Caki2 (cell line): ENCODE measurements around the gene PDK3. TPM values are rescaled to one million over a fixed set of nuclear protein-coding genes. Genes with fewer than 3 reads are reported as not detected.

Source experiments
- DNase-seq: peaks from one replicate; pipeline ENCODE4 v3.0.0-alpha.2; 2015; ENCODE audit warnings: low read depth
- in situ Hi-C: cut with HindIII; loops from 2 replicates; pipeline ENCODE4 v1.10.0; 2016; ENCODE audit warnings: low sequenced_read_pairs, low pct_unique_long_range_greater_than_20kb, mixed read lengths
- total RNA-seq: library from RNA; depleted of rRNA; stranded (reverse); fragments of >200 nt; shearing (Covaris generic); gene quantifications from 2 replicates; pipeline ENCODE4 v1.2.3, GENCODE V29; 2014; ENCODE audit warnings: low replicate concordance; rRNA removed

PDK3 gene
- total RNA-seq, 1 experiment from 2014 or later = 21.1 TPM

DNA sequence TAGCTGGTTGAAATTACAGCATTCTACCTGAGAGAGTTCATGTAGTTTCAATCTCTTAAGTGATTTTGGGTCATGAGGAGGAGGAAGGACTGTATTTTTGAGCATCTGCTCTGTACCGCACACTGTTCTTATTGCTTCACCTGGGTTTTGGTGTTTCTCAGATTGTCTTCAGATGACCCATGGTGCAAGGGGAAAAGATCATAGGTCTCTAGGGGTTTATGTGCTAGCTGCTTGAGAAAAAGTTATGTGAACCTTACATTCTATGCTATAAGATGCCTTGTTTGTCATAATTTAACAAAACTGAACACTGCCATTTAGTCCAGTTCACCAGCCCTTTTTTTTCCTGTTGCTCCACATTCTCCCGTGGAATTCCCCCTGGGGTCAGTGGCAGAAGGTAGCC, 60.4 kb downstream of the PDK3 start:
- no peak for DNase-seq
- in situ Hi-C loops = no loop called here

DNA sequence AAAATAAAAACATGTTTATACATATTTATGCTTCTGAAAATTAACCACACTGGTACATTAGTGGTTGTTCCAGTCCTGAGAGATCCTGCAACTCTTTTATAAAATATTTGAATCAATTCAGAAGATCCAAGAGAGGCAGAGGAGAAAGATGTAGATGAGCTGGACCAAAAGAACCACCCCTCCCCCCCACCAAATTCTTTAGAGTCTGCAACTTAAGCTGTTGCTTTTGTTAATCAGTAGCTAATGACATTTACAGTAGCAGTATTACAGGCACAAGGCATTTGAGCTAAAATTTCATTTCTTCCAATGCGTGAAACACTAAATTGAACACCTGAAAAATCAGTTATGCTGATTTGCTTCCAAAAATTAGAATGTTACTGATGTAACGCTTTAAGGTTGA, 61.5 kb downstream of the PDK3 start:
- in situ Hi-C loops = no loop called here

DNA sequence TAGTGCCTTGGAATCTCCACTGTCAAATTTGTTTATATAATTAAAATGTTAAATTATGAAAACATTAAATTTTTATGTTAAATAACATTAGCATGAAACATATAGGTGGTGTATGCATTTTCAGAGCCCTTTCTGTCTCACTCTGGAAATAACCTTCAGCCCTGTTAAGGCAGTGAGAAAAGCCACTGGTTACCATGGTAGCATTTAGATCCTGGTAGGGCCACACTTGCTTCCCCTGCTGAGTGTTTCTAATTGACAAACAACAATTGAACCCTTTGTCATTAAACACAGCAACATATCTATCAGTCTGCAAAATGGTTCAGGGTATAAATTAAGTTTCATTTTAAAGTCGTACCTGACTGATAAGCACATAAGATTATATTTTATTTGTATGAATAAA, 63.5 kb downstream of the PDK3 start:
- in situ Hi-C loops = no loop called here

More for the DNA sequence above, 61.5 kb downstream of the PDK3 start:
- no peak for DNase-seq

DNA sequence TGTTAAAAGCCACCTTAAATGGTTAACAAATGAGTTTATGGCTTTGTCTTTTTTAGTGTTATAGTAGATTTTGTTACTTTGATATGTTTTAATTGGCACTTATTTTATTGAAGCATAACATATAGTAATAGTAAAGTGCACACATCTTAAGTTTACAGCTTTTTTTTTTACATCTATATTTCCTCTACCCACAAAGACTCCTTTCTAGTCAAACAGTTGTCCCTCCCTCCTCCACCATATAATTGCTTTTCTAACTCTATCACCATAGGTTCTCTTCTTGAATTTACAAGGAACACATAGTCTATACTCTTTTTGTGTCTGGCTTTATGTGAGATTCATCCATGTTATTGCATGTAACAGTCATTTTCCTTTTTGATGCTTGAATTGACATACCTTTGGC, 71.5 kb downstream of the PDK3 start:
- DNase-seq = no peak
- in situ Hi-C loops = no loop called here

More for the DNA sequence above, 63.5 kb downstream of the PDK3 start:
- DNase-seq = no peak

DNA sequence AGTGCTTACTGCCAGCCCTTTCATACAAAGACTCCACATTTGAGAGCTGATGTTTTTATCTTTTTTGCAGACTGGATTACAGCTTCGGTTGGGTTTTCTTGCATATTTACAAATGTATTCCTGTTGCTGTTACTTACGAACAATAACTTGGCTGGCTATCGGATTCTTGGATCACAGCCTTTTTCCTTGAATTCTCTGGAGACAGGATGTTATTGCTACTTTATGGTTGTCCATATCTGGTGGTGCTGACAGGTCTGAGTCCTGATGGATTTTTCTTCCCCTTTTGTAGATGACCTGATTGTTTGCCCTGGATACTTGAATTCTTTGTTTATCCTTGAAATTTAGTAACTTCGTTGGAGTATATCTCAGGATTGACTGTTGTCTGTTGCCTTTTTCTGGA, 77.7 kb downstream of the PDK3 start:
- DNase-seq = no peak

DNA sequence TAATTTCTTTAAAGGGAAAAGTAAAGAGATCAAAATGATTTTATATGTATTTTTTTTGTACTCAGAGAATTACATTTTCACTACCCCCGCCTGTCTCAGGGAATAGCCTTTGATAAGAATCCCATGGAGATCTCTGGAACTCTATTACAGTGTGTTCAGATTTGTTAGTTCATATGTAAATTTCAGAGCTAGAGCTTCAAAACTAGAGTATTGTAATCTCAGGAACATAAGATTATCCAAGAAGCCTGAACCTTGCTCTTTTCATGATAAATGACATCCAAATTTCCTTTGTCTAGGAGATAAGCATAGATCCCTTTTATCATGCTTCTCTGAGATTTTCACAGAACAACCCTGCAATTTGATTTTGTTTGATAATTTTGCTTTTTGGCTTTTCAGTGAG, 82.9 kb downstream of the PDK3 start:
- in situ Hi-C loops = no loop called here
- DNase-seq = no peak

More for the DNA sequence above, 77.7 kb downstream of the PDK3 start:
- in situ Hi-C loops = no loop called here

DNA sequence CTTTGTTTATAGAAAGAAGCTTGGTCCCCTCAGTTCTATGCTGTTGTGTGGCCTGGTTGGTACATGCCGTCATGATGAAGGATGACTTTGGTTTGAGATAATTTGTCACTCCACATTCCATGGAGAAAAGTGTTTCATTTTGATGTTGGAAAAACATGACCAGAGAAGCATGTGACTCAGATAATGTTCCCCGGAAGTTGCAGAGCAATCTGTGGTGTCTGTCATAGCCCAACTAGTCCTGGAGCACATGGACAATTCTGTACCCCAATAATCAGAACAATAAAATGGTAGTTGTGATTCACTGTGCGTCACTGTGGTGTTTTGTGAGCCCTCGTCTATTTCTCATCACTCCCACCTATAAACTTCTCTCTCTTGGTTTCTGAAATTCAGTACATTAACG, 85.1 kb downstream of the PDK3 start:
- in situ Hi-C loops = no loop called here
- DNase-seq = no peak

DNA sequence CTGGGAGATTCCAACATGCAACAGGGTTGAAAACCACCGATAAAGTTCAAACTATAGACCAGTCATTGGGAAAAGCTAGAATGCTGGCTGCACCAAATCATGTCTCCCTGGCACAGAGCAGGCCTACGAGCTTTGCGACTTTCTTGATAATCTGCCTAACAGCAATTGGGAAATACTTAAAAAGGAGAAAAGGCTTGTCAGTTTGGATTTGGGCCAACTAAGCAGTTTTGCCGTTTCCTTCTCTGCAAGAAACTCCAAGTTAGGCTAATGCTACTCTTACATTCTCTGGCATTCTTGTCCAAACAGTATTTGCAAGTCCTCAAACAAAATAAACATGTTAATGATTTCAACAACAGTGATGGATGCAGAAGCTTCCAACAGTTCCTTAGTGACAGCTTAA, 87.9 kb downstream of the PDK3 start:
- DNase-seq = no peak
- in situ Hi-C loops = no loop called here

DNA sequence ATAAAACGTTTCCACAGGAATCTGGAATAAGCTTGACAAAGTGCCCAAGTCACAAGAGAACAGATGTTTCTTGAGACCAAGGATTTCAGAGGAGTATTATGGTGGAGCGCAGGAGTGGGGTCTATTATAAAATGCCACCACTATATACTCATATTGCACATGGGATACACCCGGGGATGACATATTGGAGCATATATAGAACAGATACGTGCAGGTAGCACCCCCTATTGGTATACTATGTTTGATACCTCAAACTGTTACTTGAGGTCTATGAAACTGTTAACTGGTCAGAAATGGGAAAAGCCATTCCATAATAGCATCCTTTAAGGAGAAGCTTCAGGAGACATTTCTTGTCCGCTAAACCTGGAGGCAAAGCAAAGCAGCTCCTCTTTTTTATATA, 96.0 kb downstream of the PDK3 start:
- no peak for DNase-seq
- in situ Hi-C loops = no loop called here

DNA sequence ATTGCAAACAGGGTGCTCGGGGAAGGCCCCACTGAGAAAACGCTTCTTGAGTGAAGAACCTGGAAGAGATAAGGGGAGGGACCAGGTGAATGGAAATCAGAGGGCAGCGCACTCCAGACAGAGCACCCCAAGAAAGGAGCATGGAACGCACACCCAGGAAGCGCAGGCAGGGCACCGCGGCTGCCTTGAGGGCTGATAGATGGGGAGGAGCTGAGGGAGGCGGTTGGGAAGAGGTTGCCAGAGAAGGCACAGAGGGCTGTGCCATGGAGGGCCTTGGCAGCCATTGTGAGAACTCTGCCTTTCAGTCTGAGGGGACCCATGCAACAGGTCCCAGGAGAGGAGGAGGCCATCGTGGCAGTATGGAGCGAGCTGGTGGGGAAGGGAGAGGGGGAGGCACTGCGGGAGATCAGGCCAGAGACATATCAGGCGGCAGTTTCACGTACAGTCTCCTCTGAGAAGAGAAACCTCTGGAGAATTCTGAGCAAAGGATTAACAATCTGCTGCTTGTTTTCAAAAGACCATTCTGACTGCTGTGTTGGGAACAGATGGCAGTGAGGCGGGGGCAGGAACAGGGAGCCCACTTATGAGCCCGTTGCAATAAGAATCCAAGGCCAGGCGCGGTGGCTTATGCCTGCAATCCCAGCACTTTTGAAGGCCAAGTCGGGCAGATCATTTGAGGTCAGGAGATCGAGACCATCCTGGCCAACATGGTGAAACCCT, 98.4 kb downstream of the PDK3 start:
- in situ Hi-C loops = no loop called here
- DNase-seq = no peak

DNA sequence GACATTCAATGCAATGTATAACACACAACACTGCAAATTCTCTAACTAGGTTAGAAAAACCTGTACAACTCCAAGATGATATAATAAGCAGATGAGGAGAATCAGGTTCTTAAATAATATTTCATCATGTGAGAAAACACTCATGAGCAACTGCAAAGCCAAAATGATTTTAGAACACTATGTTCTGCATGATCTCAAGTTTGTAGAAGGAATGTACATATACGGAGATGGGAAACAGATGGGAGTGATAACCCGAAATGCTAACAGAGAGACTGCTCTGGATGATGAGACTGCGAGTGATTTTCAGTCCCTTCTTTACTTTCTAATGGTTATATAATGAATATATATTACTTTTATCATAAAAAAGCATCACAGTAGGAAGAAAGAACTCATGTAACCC, 101.2 kb downstream of the PDK3 start:
- in situ Hi-C loops = no loop called here
- no peak for DNase-seq

DNA sequence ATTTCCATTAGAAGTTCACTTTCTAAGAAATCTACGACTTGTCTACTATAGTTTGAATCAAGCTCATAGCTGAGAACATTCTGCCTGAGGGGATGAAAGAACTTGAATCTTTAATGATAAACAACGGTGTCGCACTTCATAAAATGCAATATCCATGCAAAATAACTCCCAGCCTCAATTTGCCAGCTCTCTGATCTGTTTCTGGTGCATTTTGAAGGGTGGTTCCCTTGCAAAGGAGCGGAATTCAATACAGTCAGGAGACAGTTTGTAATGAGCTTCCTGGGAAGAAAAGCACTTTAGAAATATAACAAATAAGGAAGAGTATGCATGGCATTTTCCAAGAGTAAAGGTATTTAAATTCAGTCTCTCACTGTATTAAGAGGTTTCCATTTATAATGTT, 102.1 kb downstream of the PDK3 start:
- in situ Hi-C loops = no loop called here
- no peak for DNase-seq

DNA sequence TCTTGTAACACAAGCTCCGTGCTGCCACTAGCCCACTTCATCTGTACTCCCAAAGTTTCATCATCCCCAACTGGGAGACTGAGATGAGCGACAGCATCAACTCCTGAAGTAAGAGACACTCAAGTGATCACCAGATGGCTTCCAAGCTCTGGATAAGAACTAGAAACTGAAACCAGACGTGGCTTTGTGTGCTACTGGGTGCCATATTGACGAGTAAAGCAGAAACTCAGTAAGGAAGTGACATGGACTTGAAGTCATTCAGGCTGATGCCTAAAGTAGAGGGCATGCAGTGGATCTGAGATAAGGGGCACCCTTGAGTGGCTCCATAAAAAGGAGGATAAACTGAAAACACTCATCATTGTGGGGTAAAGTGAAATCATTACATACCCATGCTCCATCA, 109.7 kb downstream of the PDK3 start:
- DNase-seq = no peak
- in situ Hi-C loops = no loop called here

DNA sequence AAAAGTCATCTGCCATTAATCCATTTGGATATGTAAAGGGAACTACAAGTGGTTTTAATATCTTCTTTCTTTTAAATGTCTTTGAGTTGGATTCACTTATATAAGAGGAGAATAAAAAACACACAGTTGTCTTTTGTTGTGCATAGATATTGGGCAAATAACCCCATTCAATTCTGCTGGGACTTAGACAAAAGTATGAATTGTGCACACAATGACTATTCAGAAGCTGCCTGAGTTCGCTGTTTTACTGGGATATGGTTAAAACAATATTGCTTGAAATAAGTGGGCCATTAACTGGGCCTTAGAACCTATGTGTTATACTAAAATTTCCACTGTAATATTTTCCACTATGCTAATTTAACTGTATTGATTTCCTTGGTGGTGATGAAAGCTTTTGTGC, 110.4 kb downstream of the PDK3 start:
- in situ Hi-C loops = no loop called here

DNA sequence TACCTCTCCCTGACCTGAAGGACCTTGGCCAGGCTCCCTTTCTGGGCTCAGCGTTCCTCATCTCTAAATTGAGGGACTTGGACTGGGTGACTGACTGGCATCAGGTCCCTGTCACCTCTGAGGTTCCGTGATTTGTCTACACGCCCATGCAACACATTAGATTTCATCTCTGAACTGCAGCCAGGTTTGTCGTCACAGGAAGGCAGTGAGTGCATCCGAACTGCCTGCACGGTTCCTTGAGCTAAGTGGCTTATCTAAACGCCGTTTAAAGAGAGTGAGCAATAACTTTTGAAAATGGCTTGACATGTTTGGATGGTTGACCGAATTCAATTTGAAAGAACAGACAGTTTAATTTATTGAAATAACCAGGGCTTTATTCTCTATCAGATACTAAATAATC, 112.0 kb downstream of the PDK3 start:
- DNase-seq = no peak
- in situ Hi-C loops = no loop called here

More for the DNA sequence above, 110.4 kb downstream of the PDK3 start:
- DNase-seq = no peak

Other genes starting within 250 kb of the PDK3 start
- gene SUPT20HL2, start 151.2 kb upstream of the PDK3 start, total RNA-seq = not detected in 2 replicates
- not detected in 2 replicates for gene SUPT20HL1, start 104.6 kb upstream of the PDK3 start, total RNA-seq
- gene PCYT1B, start 182.1 kb downstream of the PDK3 start, total RNA-seq = not detected in 2 replicates
- gene POLA1, start 228.6 kb downstream of the PDK3 start, total RNA-seq = 5.0 and 13.6 TPM in 2 replicates